Smooth muscle cell (in vitro differentiated cells): ENCODE measurements around the gene CDK15. TPM values are rescaled to one million over a fixed set of nuclear protein-coding genes. Genes with fewer than 3 reads are reported as not detected.
A peak's percentile ranks its signal among the peaks of the same experiment; 100 is the strongest.

Experiments used
- DNase-seq: peaks from one replicate; lab custom pipeline; 2025; ENCODE audit not compliant: unreplicated experiment; lab: John Stamatoyannopoulos, UW
- H2AFZ ChIP-seq: fragments of 200-600 bp; sonication (generic); 2 replicates; pipeline ENCODE4 v1.6.0; 2016; ENCODE audit warnings: antibody characterized with exemption, low read depth, mild to moderate bottlenecking
- H3F3A ChIP-seq: fragments of 200-600 bp; sonication (generic); 2 replicates; pipeline ENCODE4 v1.6.0; 2017; ENCODE audit warnings: antibody characterized with exemption, low read depth
- H3K27ac ChIP-seq: fragments of 200-600 bp; sonication (generic); 2 replicates; pipeline ENCODE4 v1.5.1; 2016; ENCODE audit warnings: low read depth, mild to moderate bottlenecking
- H3K27me3 ChIP-seq: fragments of 200-600 bp; sonication (generic); 2 replicates; pipeline ENCODE4 v1.6.1; 2016; ENCODE audit warnings: low read depth, mild to moderate bottlenecking
- H3K36me3 ChIP-seq: fragments of 200-600 bp; sonication (generic); 2 replicates; pipeline ENCODE4 v1.5.1; 2016; ENCODE audit warnings: low read depth
- H3K4me1 ChIP-seq: fragments of 200-600 bp; sonication (generic); 2 replicates; pipeline ENCODE4 v1.5.1; 2016; ENCODE audit warnings: low read depth
- H3K4me2 ChIP-seq: fragments of 200-600 bp; sonication (generic); 2 replicates; pipeline ENCODE4 v1.6.0; 2016; ENCODE audit warnings: mild to moderate bottlenecking
- H3K4me3 ChIP-seq: fragments of 200-600 bp; sonication (generic); 2 replicates; pipeline ENCODE4 v1.5.1; 2016; ENCODE audit warnings: mild to moderate bottlenecking
- H3K79me2 ChIP-seq: fragments of 200-600 bp; sonication (generic); 2 replicates; pipeline ENCODE4 v1.6.0; 2016; ENCODE audit warnings: low read depth, mild to moderate bottlenecking
- H3K9ac ChIP-seq: fragments of 200-600 bp; sonication (generic); 2 replicates; pipeline ENCODE4 v1.6.0; 2016; ENCODE audit warnings: low read depth
- H3K9me3 ChIP-seq: fragments of 200-600 bp; sonication (generic); replicated peaks from 2 replicates; pipeline ENCODE4 v1.5.1; 2016; ENCODE audit warnings: low read depth
- H4K20me1 ChIP-seq: fragments of 200-600 bp; sonication (generic); 2 replicates; pipeline ENCODE4 v1.6.0; 2016; ENCODE audit warnings: low read depth
- CTCF ChIP-seq: fragments of 200-600 bp; sonication (generic); IDR thresholded peaks from 2 replicates; pipeline ENCODE4 v1.5.1; 2017; ENCODE audit warnings: borderline replicate concordance, mild to moderate bottlenecking, antibody characterized with exemption; ENCODE audit not compliant: insufficient read depth, poor library complexity, severe bottlenecking
- WGBS: methylation state at CpG from one replicate; pipeline ENCODE4 v1.1.7; 2016; ENCODE audit warnings: low lambda C conversion rate; 5-methylcytosine and 5-hydroxymethylcytosine counted together
- polyA plus RNA-seq: library from polyadenylated mRNA; unstranded; fragments of >200 nt; fragmentation: Nextera tagmentation; extraction: Ambion mirVana; gene quantifications from 2 replicates; pipeline ENCODE4 v1.2.1, GENCODE V29; 2016
- total RNA-seq: library from RNA; depleted of rRNA; stranded (reverse); fragments of >200 nt; gene quantifications from 2 replicates; pipeline ENCODE4 v1.2.3, GENCODE V29; 2014

Gene CDK15
- total and polyA plus RNA-seq, 2 experiments from 2014 or later = 0.40 to 0.93 TPM

DNA sequence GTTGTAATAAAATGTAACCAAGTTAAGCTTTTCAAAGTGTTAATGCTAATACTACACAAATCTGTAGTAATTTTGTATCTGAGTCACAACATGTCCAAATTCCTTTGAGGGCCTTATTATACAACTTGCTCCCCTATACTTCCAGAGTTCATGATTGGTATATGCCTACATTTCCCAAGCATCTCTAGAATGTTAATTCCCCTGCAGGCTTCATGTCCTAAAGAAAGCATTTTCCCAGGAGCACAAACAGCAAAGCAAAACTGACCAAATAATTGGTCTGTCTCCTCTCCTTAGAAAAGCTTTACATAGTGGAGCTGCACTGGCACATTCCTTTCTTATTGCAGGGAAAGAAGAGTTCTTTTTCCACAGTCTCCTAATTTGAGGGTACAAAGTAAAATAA lies 29.3 kb upstream of the CDK15 start:
- peaks cover 77% of the 10 kb centered on the region for H4K20me1 ChIP-seq
- no peak overlapping the region for H3K9ac ChIP-seq
- H2AFZ ChIP-seq = no peak overlapping the region
- peaks cover 4% of the 10 kb centered on the region for H3F3A ChIP-seq
- peaks cover 34% of the 10 kb centered on the region for H3K4me1 ChIP-seq
- peaks cover 84% of the 10 kb centered on the region for H3K79me2 ChIP-seq
- TF ChIP-seq CTCF = no peak
- peak overlapping the region; percentile 77 for H3K4me3 ChIP-seq
- H3K27ac ChIP-seq = peak overlapping the region; percentile 28
- H3K4me2 ChIP-seq = peak overlapping the region; percentile 96
- H3K27me3 ChIP-seq = no peaks in the 10 kb centered on the region
- H3K9me3 ChIP-seq = no peaks in the 10 kb centered on the region
- no peak for DNase-seq
- no peaks in the 10 kb centered on the region for H3K36me3 ChIP-seq

- Histone ChIP-seq H3K36me3 (no peaks in the 10 kb centered on the region), H3K4me2 (peak overlapping the region; percentile 96), H4K20me1 (peaks cover 69% of the 10 kb centered on the region), H3K4me3 (peak overlapping the region; percentile 77), H3K27ac (peak overlapping the region; percentile 28), H2AFZ (no peak overlapping the region), H3K27me3 (no peaks in the 10 kb centered on the region), H3F3A (peaks cover 4% of the 10 kb centered on the region), H3K9ac (no peak overlapping the region), H3K9me3 (no peaks in the 10 kb centered on the region), H3K4me1 (peaks cover 34% of the 10 kb centered on the region), H3K79me2 (peaks cover 76% of the 10 kb centered on the region)
- no peak for DNase-seq
- no peak for TF ChIP-seq CTCF
These were observed 28.5 kb upstream of the CDK15 start for GRCh38 chr2:201777869-201778268.

GRCh38 chr2:201779901-201780673 lies 26.2 kb upstream of the CDK15 start:
- Histone ChIP-seq H3K79me2 (peaks cover 54% of the 10 kb centered on the region), H3K4me3 (peak overlapping the region; percentile 77), H3K4me2 (peak overlapping the region; percentile 96), H3F3A (peaks cover 4% of the 10 kb centered on the region), H2AFZ (peak overlapping the region; percentile 94), H3K9me3 (no peaks in the 10 kb centered on the region), H3K4me1 (peaks cover 34% of the 10 kb centered on the region), H4K20me1 (peaks cover 47% of the 10 kb centered on the region), H3K36me3 (no peaks in the 10 kb centered on the region), H3K27me3 (peaks cover 8% of the 10 kb centered on the region), H3K27ac (peak overlapping the region; percentile 84), H3K9ac (peak overlapping the region; percentile 87)
- WGBS = 4% methylated on average over 21 of the region's 22 CpGs
- TF ChIP-seq CTCF = no peak
- no peak for DNase-seq
